GM12874 (cell line): ENCODE measurements around the gene RGS14.
A peak's percentile ranks its signal among the peaks of the same experiment; 100 is the strongest.

Source experiments
- TF ChIP-seq, protein P1 (sequence below): IDR thresholded peaks from 2 replicates; pipeline ENCODE4 v1.5.1; 2011; ENCODE audit warnings: low read depth, mild to moderate bottlenecking, control low read depth, low read length, moderate library complexity; ENCODE audit not compliant: insufficient read depth

RGS14 gene

DNA sequence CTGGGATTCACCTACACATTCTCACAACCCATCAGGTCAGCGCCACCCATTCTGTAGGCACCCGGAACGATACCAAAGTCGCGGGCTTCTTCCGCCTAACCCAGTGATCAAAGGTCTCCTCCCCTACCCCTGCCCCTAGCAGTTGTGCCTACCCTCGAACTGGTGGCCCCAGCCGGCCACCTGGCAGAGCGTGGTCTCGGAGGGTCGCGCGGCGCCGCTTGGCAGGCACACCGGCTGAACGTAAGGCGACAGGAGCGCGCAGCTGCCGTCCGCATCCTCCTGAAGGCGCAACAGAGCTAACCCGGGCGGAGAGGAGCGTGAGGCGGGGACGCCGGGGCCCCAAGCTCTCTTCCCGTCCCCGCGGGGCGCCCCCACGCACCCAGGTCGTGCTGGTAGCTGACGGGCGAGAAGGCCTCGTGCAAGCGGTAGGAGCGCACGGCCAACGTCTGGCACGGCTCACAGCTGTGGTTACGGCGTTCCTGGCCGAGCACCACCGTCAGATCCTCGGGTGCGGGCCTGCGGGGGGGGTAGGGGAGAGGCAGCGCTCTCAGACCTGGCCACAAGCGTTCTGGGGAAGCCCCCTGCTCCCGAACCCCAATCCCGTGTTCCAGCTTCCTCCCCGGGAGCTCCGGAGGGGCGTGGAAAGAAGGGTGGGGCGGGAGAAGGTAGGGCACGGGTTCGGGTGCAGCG, 45.5 kb downstream of the RGS14 start:
- TF ChIP-seq, protein P1, sequence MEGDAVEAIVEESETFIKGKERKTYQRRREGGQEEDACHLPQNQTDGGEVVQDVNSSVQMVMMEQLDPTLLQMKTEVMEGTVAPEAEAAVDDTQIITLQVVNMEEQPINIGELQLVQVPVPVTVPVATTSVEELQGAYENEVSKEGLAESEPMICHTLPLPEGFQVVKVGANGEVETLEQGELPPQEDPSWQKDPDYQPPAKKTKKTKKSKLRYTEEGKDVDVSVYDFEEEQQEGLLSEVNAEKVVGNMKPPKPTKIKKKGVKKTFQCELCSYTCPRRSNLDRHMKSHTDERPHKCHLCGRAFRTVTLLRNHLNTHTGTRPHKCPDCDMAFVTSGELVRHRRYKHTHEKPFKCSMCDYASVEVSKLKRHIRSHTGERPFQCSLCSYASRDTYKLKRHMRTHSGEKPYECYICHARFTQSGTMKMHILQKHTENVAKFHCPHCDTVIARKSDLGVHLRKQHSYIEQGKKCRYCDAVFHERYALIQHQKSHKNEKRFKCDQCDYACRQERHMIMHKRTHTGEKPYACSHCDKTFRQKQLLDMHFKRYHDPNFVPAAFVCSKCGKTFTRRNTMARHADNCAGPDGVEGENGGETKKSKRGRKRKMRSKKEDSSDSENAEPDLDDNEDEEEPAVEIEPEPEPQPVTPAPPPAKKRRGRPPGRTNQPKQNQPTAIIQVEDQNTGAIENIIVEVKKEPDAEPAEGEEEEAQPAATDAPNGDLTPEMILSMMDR: no peak

DNA sequence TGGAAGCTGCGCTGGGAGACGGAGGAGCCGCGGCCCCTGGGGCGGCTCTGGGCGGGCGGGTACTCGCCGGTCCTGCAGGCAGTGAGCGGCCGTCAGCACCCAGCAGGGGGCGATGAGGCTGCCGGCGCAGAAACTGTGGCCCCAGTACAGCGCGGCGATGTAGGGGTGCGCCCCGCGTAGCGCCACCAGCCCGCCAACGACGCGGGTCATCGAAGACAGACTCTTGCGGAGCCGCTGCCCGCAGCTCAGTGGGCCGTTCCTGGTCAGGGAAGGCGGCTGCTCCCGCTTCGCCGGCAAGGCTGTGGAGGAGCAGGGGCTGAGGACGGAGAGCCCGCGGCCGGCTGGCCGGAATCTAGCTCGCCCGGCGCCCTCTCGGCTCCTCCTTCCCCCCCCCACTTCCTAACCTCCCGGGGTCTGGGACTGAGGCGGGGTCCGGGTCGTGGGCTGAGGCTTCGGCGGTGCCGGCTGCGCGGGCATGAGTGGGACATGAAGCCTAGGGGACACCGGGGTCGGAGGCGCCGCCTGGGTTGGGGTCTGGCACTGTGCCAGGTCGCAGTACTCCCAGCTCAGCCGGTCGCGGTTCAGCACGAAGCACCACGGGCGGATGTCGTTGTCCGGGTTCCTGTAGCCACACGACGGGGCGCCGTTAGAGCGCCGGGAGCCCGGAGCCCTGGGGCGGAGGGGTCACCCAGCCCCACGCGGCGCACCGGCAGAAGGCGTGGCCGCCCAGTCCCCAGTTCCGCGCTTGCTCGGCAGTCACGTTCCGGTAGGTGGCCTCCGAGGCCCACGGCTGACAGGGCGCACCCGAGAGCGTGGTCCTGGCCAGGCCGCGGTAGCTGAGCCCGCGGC, 46.3 kb downstream of the RGS14 start:
- TF ChIP-seq, protein P1: peak; percentile 96

DNA sequence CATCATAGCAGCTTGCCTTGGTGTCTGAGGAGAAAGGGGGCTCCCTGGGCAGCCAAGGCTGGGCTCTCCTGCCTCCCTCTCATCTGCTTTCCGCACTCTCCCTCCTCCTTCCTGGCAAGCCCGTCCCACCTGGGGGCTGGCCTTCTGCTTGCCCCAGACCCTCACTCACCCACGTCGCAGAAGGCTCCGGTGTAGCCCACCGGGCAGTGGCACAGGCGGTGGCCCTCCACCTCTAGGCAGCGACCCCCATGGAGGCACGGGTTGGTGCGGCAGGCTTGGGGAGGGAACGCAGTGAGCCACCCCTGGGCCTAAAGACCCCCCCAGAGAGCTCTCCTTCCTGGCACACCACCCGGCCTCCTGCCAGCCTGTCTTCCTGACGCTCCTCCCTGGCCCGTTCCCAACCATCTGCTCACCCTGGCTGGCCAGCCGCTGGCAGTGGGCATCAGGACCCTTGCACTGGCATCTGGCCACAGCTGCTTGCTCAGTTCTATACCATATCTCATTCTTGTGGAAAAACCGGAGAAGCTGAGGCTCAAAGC, 47.0 kb downstream of the RGS14 start:
- TF ChIP-seq, protein P1: no peak

DNA sequence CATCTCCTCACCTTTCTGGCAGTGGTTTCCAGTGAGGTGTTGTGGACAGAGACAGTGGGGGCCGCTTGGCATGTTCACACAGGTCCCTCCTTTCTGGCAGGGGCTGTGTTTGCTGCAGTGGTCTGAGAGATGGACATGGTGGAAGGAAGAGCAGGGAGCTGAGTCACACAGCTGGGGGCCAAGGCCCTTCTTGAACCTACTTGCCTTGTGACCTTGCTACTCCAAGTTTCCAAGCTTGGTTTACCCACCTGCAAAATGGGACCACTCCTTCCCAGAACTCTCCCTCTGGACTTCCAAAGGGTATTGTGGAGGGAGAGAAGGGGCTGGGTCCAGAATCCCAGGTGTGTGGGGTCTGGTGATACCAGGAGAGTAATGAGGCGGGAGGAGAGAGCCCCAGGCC, 47.6 kb downstream of the RGS14 start:
- TF ChIP-seq, protein P1: no peak

DNA sequence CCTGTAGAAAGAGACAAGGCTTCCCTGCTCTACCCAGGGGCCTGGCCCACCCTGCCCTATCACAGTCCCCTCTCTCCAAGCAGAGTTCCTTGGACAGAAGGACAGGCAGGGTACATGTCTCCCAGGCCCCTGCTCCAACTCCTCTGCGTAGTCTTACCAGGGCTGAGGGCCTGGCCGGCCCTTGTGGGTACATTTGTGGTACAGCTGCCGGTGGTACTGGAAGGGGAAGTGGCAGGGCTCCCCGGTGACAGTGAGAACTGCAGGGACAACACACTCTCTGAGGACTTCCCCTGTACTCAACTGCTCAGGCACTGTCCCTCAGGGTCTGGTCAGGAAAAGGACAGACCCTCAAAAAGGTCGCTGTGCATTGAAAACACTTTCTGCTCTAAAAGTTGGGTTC, 48.1 kb downstream of the RGS14 start:
- TF ChIP-seq, protein P1: no peak

DNA sequence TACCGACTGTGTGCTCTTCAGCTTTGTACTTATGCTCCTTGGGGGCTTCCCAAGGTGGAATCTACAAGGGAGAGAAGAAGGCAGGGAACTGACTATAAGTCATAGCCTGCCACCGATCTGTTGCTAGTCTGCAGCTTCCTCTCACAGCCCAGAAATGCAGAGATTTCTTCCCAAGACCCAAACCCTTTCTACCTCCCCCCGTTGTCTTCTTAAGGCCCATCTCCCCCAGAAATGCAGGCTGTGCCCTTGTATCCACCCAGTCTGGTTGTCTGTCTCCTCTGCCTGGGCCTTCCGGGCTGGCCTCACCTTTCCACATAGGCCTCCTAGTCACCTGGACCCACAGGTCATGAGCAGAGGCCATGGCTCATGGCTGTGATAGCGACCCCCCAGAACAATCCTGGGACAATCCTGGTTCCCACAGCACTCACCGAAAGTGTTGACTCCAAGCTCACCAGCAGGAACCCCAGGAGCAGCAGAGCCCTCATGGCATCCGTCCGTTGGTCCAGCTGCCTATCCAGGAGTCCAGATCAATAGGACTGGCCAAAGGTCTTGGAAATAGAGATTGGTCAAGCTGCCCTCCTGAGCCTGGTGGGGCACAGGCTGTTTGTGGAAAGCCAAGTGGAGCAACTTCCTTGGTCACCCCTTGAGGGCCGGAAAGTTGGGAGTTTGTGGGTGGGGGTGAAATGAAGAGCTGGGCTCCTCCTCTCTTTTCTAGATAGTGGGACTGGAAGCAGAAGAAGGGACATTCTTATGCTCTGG, 51.5 kb downstream of the RGS14 start, which contains the start of gene F12:
TSS of gene F12 (minus strand) at position 522 of the 759 bp plus-strand sequence. CDS start at position 485, 37 bp downstream.
- TF ChIP-seq, protein P1: no peak

DNA sequence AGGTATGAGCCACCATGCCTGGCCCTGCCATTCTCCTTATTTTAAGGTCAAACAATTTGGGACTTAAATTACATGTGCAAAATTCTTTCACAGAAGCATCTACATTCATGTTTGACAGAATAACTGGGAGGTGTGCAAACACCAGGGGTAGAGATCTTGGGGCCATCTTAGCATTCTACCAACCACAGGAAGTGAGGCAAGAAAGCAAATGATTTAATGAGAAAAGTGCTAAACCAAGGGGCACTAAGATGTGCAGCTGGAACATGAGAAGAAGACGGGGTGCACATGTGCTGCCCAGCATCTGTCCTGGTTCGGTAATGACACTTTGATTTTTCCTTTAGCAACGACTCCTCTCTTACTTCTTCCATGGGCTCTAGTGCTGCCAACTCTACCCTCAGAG, 52.9 kb downstream of the RGS14 start:
- TF ChIP-seq, protein P1: no peak
